Heart right ventricle (tissue), 16 donors: ENCODE measurements around the gene OCA2. TPM values are rescaled to one million over a fixed set of nuclear protein-coding genes. Genes with fewer than 3 reads are reported as not detected.
"Not testable (repeated sequence)": the region's sequence is repeated elsewhere in the genome, so short reads cannot be mapped to it uniquely, and the experiment has no call there.

ENCODE experiments used
- ATAC-seq, 8 donors: fragments of 200-7000 bp; cut with Tn5 transposase; one replicate each; pipeline ENCODE4 v1.9.1; 2020; ENCODE audit warnings: mild to moderate bottlenecking in 8 of 8, moderate library complexity in 8 of 8, moderate number of reproducible peaks in 1 of 8
- DNase-seq, 2 donors: peaks; one replicate each; pipeline ENCODE4 v3.0.0-alpha.2; 2020
- H3K27ac ChIP-seq, 10 donors: fragments of 200-600 bp; sonication (generic) in 2 of 10; one replicate each; pipeline versions ENCODE4 v1.5.0 to v1.8.0; 2020 to 2022; ENCODE audit warnings: mild to moderate bottlenecking in 3 of 10
- H3K27me3 ChIP-seq, 7 donors: fragments of 200-600 bp; one replicate each; pipeline ENCODE4 v1.8.0; 2021 to 2022; ENCODE audit warnings: mild to moderate bottlenecking in 2 of 7
- H3K36me3 ChIP-seq, 9 donors: fragments of 200-600 bp; sonication (generic) in 1 of 9; one replicate each; pipeline versions ENCODE4 v1.5.0 to v1.8.0; 2020 to 2022; ENCODE audit warnings: mild to moderate bottlenecking in 2 of 9
- H3K4me1 ChIP-seq, 9 donors: fragments of 200-600 bp; sonication (generic) in 1 of 9; one replicate each; pipeline versions ENCODE4 v1.5.0 to v1.8.0; 2020 to 2022; ENCODE audit warnings: mild to moderate bottlenecking in 4 of 9
- H3K4me3 ChIP-seq, 10 donors: fragments of 200-600 bp; sonication (generic) in 2 of 10; one replicate each; pipeline versions ENCODE4 v1.5.0 to v1.8.0; 2020 to 2022; ENCODE audit warnings: mild to moderate bottlenecking in 7 of 10, moderate library complexity in 2 of 10
- H3K9me3 ChIP-seq, 11 donors: fragments of 200-600 bp in 10 of 11; sonication (generic) in 2 of 11; one replicate each; pipeline versions ENCODE4 v1.5.0 to v1.8.0; 2013 to 2022; ENCODE audit warnings: mild to moderate bottlenecking in 2 of 11, control low read depth in 1 of 11, moderate library complexity in 1 of 11
- CTCF ChIP-seq, 9 donors: fragments of 200-600 bp; sonication (generic) in 2 of 9; IDR thresholded peaks; one replicate each; pipeline versions ENCODE4 v1.5.0 to v1.8.0; 2021 to 2022; ENCODE audit warnings: antibody characterized with exemption in 9 of 9, mild to moderate bottlenecking in 5 of 9, moderate library complexity in 1 of 9
- WGBS, 2 donors: extraction: QIAGEN DNeasy Blood & Tissue Kit; methylation state at CpG; one replicate each; pipeline ENCODE4 v1.1.7; 2013; ENCODE audit warnings: inconsistent platforms in 1 of 2; 5-methylcytosine and 5-hydroxymethylcytosine counted together
- intact Hi-C, 10 donors: fragments of 100-400 bp; cut with DNase I; formaldehyde crosslinking; loops; one replicate each; pipeline versions ENCODE4 v1.11.1 to v1.14.2; 2022
- polyA plus RNA-seq, 2 donors: library from polyadenylated mRNA; stranded (reverse); fragments of 200-250 nt; gene quantifications; one replicate each; pipeline ENCODE4 v1.2.3, GENCODE V29; 2013
- total RNA-seq, 10 donors: library from RNA; stranded (reverse); fragmentation: NEBNext Ultra II Directional in 3 of 10; extraction: Animal tissue kit (Norgen Biotek cat#: 25700) in 3 of 10; gene quantifications; one replicate each; pipeline versions ENCODE4 v1.2.1 to v1.2.4, GENCODE V29; 2021 to 2023
- donor health status: Arrhythmogenic right ventricular cardiomyopathy.
- donor health status: ischemic (EF 13 %, LVEDD 7.1; RV severe dilation, severe dysfunction).
- donor health status: healthy with polysubstance abuse.
- donor health status: DM: no; HTN: yes; CAD: no.
- donor health status: DM: no; HTN: no; CAD: no.
- donor health status: ischemic (EF 25% LVEDD 6.9; RV normal size, moderate dysfunction).
- donor health status: ischemic (EF 25% LVEDD 5.7; RV mildly dilated, moderate dysfunction).
- donor health status: healthy.
- donor health status: DM: yes; HTN: yes; CAD: no.
- donor health status: Ischemic cardiomyopathy.
- donor health status: ischemic (EF 35%, LVEDD 5.7; RV mildly dilated, moderate dysfunction).
- donor health status: nonischemic (EF 11% LVEDD 7.7; RV severe dilation, severe dysfunction).
- donor health status: DM: yes; HTN: yes; CAD: no.
- donor health status: PGD.
- donor health status: ischemic (EF 29% LVEDD 5.4; RV normal size, mild dysfunction).
- donor health status: nonischemic (EF 23%, LVEDD 6.1; RV moderate dilation, normal function).

OCA2 gene
- total and polyA plus RNA-seq, 12 donors, result 0.04 to 0.32 (median 0.17) TPM; not detected in 6

GRCh38 chr15:27767918-27768640 is 331.0 kb downstream of the OCA2 start:
- H3K4me1 ChIP-seq, result no peaks in the 10 kb centered on the region
- WGBS, 2 donors, result 76 to 78% methylated on average over 14 of the region's 14 CpGs
- ATAC-seq (no peak), DNase-seq (no peak)
- intact Hi-C loops, result no loop called here
- no peaks in the 10 kb centered on the region for H3K36me3 ChIP-seq
- peaks cover 0 to 45% (median 0%) of the 10 kb centered on the region in 11 donors for H3K9me3 ChIP-seq
- no peaks in the 10 kb centered on the region for H3K27me3 ChIP-seq
- H3K4me3 ChIP-seq, result no peak overlapping the region
- no peak for TF ChIP-seq CTCF (IDR thresholded peaks at IDR 0.05)
- no peak overlapping the region for H3K27ac ChIP-seq

- H3K36me3 ChIP-seq, H3K27me3 ChIP-seq, DNase-seq, H3K4me1 ChIP-seq, H3K27ac ChIP-seq, intact Hi-C loops, ATAC-seq, H3K4me3 ChIP-seq: not testable (repeated sequence)
- peaks cover 0 to 45% (median 0%) of the 10 kb centered on the region in 11 donors for H3K9me3 ChIP-seq
Observed at GRCh38 chr15:27767430-27767829, 331.7 kb downstream of the OCA2 start.

GRCh38 chr15:27764339-27764738 is 334.8 kb downstream of the OCA2 start:
- Histone ChIP-seq H3K4me1 (no peaks in the 10 kb centered on the region), H3K36me3 (no peaks in the 10 kb centered on the region), H3K27me3 (no peaks in the 10 kb centered on the region), H3K4me3 (no peak overlapping the region), H3K9me3 (peaks cover 0 to 25% (median 0%) of the 10 kb centered on the region in 11 donors), H3K27ac (no peak overlapping the region)
- ATAC-seq (no peak), DNase-seq (no peak)
- intact Hi-C loops, result no loop called here
- WGBS, 2 donors, result 86 to 87% methylated on average over 3 of the region's 3 CpGs
- TF ChIP-seq CTCF (IDR thresholded peaks at IDR 0.05), result no peak

GRCh38 chr15:27763514-27763913 is 335.6 kb downstream of the OCA2 start:
- intact Hi-C loops, result no loop called here
- WGBS, 2 donors, result 94 to 97% methylated on average over 3 of the region's 3 CpGs
- H3K4me1 ChIP-seq, result no peaks in the 10 kb centered on the region
- H3K4me3 ChIP-seq, result no peak overlapping the region
- no peak overlapping the region for H3K27ac ChIP-seq
- H3K36me3 ChIP-seq, result no peaks in the 10 kb centered on the region
- DNase-seq (no peak), ATAC-seq (peak in 1 of 8 donors; percentile 15)
- TF ChIP-seq CTCF (IDR thresholded peaks at IDR 0.05), result no peak
- H3K27me3 ChIP-seq, result no peaks in the 10 kb centered on the region
- peaks cover 0 to 17% (median 0%) of the 10 kb centered on the region in 11 donors for H3K9me3 ChIP-seq

- intact Hi-C loops, result no loop called here
Observed at GRCh38 chr15:27762471-27762870, 336.6 kb downstream of the OCA2 start.

More at GRCh38 chr15:27762471-27762870, 336.6 kb downstream of the OCA2 start:
- no peak for TF ChIP-seq CTCF (IDR thresholded peaks at IDR 0.05)
- Histone ChIP-seq H3K27me3 (no peaks in the 10 kb centered on the region), H3K27ac (no peak overlapping the region), H3K4me1 (no peaks in the 10 kb centered on the region), H3K36me3 (no peaks in the 10 kb centered on the region), H3K4me3 (no peak overlapping the region), H3K9me3 (peaks cover 0 to 9% (median 0%) of the 10 kb centered on the region in 11 donors)
- DNase-seq (no peak), ATAC-seq (no peak)
- WGBS, 2 donors, result 74 to 84% methylated on average over 3 of the region's 3 CpGs
